Posterior cingulate gyrus (tissue), 11 donors: Measurements from ENCODE around the gene LIMCH1.
A peak's percentile ranks its signal among the peaks of the same experiment; 100 is the strongest.

Source experiments
- DNase-seq, 10 donors: peaks; one replicate each; pipeline versions ENCODE4 v3.0.0 to v3.0.0-alpha.2; 2020 to 2021; ENCODE audit warnings: mixed read lengths in 3 of 10
- intact Hi-C: fragments of 100-400 bp; cut with DNase I; formaldehyde crosslinking; loops from one replicate; pipeline ENCODE4 v1.15.1; 2023

The LIMCH1 gene

DNA sequence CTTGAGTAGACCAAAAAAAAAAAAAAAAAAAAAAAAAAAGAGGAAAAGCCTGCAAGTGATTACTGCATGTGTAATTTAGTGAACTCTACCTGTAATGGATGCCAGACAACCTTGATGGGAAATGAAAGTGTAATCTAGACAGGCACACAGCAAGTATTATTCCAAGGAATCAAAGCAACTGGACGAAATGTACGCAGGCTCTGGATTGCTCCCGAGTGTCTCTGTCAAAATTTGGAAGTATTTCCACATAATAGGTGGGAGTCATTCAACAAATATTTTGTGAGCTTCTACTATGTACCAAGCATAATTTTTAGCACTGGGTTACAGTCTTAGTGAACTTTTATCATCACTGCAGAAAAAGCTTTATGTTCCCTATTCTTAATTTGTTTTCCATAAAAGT is 64.2 kb downstream of the LIMCH1 start:
- no peak for DNase-seq
- intact Hi-C loops, result no loop called here

DNA sequence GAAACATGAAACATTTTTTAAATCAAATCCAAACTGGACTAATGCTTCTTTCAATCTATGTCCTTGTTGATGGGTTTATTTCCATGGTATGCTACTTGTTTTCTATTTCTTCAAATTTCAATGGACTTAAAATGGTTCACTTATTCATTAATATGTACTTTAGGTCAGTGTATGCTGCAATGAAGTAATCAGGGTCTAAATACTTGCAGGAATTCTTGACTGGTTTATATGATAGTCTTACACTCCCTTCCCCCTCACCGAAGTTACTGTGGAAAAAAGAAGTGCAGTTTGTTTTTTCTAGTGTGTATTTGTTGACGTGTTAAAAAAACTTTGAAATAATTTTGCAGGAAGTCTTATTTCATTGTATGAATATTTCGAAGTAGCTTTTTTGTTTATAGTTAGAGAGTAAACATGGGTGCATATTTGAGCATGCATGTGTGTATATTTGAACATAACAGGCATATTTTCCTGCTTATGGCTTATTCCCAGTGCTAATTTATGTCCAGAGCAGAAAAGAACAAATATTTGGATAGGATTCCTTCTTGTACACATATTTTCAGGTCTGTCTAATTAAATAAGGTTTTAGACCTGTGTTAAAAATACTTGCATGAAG is 65.0 kb downstream of the LIMCH1 start:
- intact Hi-C loops, result no loop called here
- no peak for DNase-seq

- peak in 2 of 10 donors; percentile 50 to 78 for DNase-seq
- intact Hi-C loops, result no loop called here
Measured at GRCh38 chr4:41609851-41610250, 71.9 kb downstream of the LIMCH1 start.

DNA sequence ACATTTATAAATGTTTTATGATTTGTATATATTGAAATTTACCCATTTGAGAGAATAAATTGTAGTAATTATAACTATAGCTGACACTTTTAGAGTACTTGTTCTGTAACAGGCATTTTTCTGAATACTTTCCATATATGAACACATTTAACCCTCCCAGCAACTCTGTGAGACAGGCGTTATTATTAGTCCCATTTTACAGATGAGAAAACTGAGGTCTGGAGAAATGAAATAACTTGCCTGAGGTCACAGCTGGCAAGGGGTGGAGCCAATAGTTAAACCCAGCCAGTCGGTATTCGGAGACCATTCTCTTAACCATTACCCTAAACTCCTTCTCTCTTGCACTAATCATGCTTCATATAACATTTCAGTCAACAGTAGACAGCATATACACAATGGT is 72.5 kb downstream of the LIMCH1 start:
- intact Hi-C loops, result no loop called here

GRCh38 chr4:41611124-41611838 is 73.3 kb downstream of the LIMCH1 start:
- intact Hi-C loops, result no loop called here
- no peak for DNase-seq

More for the DNA sequence above, 72.5 kb downstream of the LIMCH1 start:
- DNase-seq, result no peak

DNA sequence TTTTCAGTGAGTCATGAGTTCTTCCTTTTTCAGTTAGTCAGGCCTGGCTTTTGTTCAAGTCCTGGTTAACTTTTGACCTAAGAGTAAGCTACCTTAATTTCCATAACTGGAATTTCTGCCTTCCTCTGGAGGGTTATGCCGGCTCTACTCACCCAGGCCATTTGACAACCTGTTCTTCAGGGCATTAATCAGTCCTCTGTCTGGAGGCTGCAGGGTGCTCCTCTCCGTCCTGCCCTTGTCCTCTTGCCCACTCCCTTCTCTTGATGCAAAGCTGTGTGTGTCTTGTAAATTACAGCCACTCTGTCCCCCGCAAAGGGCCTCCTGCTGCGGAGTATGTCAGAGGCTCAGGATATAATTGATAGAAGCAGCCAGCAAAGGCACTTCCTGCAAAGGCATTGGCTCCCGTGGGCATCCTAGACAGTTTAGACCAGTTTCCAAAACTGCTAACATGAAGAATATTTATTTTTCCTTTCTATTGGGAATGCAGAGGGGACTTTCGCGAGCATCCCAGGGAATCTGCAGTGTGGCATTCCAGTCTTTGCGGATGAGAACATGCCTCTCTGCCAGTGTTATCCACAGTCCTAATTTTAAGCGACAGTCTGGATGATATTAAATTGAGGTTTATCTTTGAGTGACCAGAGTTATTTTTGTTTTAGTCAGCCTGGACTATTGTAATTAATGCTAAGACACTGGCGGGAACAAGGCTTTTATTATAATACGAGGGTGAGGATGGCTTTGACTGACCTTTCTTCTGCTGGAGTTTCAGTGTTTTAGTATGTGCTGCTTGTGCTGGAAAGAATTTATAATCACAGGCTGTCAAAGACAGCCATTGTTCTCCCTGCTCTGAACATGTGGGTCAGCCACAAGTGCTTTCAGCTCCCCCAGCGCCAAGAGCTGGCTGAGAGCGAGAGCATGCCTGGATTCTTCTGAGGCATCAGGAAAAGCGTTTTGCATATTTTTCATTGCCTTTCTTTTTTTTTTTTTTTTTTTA is 74.2 kb downstream of the LIMCH1 start:
- intact Hi-C loops, result loop anchor here (1.0 to 2.0 kb wide), 2 partner anchors 247 to 251 kb away; no protein-coding TSS in a partner anchor
- DNase-seq, result peak; percentile 72 to 96 (median 78)

GRCh38 chr4:41613386-41613785 is 75.4 kb downstream of the LIMCH1 start:
- peak in 7 of 10 donors; percentile 25 to 90 (median 32) for DNase-seq
- intact Hi-C loops, result loop anchor here (2.0 kb wide), 1 partner anchor 253 kb away; no protein-coding TSS in a partner anchor

DNA sequence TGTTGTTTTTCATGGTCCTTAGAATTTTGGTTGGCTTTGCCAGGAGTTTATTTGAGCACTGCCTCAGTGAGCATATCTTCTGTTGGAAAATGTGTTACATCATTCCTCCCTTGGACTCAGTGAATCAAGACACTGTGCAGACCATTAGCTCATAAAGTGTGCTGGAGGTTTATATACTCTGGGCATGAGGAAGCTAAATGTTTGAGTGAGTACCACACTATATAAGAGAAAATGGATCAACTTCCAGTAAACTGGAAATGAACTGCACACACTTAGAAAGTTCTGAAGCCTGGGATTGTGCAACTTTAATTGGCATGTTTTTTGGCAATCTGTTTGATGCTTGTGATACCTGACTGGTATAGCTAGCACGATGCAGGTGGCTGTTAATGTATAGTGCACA is 75.9 kb downstream of the LIMCH1 start:
- DNase-seq, result no peak
- intact Hi-C loops, result loop anchor here (2.0 kb wide), 1 partner anchor 253 kb away; no protein-coding TSS in a partner anchor

GRCh38 chr4:41614519-41614918 is 76.6 kb downstream of the LIMCH1 start:
- intact Hi-C loops, result no loop called here

DNA sequence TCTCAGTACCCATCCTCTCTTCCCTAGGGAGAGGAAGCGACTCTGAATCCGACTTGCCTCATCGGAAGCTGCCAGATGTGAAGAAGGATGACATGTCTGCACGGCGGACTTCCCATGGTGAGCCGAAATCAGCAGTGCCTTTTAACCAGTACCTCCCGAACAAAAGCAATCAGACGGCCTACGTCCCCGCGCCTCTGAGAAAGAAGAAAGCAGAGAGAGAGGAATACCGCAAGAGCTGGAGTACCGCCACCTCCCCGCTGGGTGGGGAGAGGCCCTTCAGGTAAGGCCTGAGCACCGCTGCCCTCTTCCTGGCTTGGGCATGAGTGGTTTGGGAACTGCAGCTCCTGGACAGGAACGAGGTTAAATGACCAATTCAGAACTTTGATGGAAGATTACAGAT is 81.2 kb downstream of the LIMCH1 start:
- no peak for DNase-seq
- intact Hi-C loops, result no loop called here

More at GRCh38 chr4:41614519-41614918, 76.6 kb downstream of the LIMCH1 start:
- DNase-seq, result no peak

DNA sequence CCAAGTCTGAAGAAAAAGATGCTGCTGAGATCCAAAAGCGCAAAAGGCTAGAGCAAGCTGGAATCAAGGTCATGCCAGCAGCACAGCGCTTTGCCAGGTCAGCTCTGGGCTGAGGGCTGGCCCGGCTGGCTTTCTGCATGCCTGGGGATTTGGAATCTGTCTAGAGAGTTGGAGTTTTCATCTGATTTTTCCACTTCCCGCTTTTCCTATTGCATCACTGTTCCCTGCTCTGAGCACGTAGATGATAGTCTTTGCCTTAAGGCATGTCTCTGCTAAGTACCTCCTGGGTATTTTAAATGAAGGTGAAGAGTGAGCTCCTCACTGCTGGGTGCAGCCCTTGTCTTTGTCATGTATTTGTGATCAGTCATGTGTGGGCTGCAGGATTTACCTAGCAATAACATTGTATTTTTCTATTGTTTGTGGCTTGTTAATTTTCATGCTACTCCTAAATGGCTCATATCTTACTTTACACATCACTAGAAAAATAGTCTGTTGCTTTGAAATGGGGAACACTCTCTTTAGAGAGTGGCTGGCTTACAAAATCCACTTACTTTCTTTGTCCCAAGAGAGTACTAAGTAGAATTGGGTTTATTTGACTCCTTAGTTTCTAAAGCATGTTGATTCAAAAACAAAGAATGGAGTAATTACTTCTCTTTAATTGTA is 82.8 kb downstream of the LIMCH1 start:
- intact Hi-C loops, result no loop called here
- DNase-seq, result peak in 1 of 10 donors; percentile 71

- peak; percentile 40 to 92 (median 58) for DNase-seq
- intact Hi-C loops, result no loop called here
Measured at GRCh38 chr4:41622787-41623186, 84.8 kb downstream of the LIMCH1 start.

GRCh38 chr4:41624765-41625164 is 86.8 kb downstream of the LIMCH1 start:
- no peak for DNase-seq
- intact Hi-C loops, result no loop called here

GRCh38 chr4:41625531-41625930 is 87.6 kb downstream of the LIMCH1 start:
- no peak for DNase-seq
- intact Hi-C loops, result no loop called here

GRCh38 chr4:41628936-41629335 is 91.0 kb downstream of the LIMCH1 start:
- intact Hi-C loops, result no loop called here
- DNase-seq, result no peak

GRCh38 chr4:41631523-41631922 is 93.6 kb downstream of the LIMCH1 start:
- intact Hi-C loops, result no loop called here
- no peak for DNase-seq

GRCh38 chr4:41632481-41633073 is 94.6 kb downstream of the LIMCH1 start:
- intact Hi-C loops, result no loop called here
- no peak for DNase-seq

GRCh38 chr4:41633321-41633720 is 95.4 kb downstream of the LIMCH1 start:
- DNase-seq, result no peak
- intact Hi-C loops, result no loop called here

GRCh38 chr4:41635441-41635840 is 97.5 kb downstream of the LIMCH1 start:
- intact Hi-C loops, result no loop called here
- no peak for DNase-seq

- DNase-seq, result no peak
- intact Hi-C loops, result no loop called here
Measured at GRCh38 chr4:41638203-41638602, 100.2 kb downstream of the LIMCH1 start.
